Right atrium auricular region (tissue), 2 donors: ENCODE measurements around the gene B3GNT3. TPM values are rescaled to one million over a fixed set of nuclear protein-coding genes. Genes with fewer than 3 reads are reported as not detected.

ENCODE experiments used
- DNase-seq: peaks from one replicate; pipeline ENCODE4 v3.0.0-alpha.2; 2019; ENCODE audit warnings: low spot score
- H3K27ac ChIP-seq, 2 donors: fragments of 200-600 bp; sonication (generic); 1 replicate in 1 of 2; 2 replicates in 1 of 2; pipeline ENCODE4 v1.5.1; 2016 to 2019
- H3K27me3 ChIP-seq, 2 donors: fragments of 200-600 bp; sonication (generic); one replicate each; pipeline versions ENCODE4 v1.5.1 to v1.6.0; 2017 to 2019
- H3K36me3 ChIP-seq: fragments of 200-600 bp; sonication (generic); one replicate; pipeline ENCODE4 v1.5.1; 2016
- H3K4me1 ChIP-seq, 2 donors: fragments of 200-600 bp; sonication (generic); one replicate each; pipeline versions ENCODE4 v1.5.1 to v1.6.0; 2017 to 2019
- H3K4me3 ChIP-seq, 2 donors: fragments of 200-600 bp; sonication (generic); 1 replicate in 1 of 2; 2 replicates in 1 of 2; pipeline ENCODE4 v1.5.1; 2017 to 2019; ENCODE audit warnings: mild to moderate bottlenecking in 1 of 2, moderate library complexity in 1 of 2
- H3K9me3 ChIP-seq, 2 donors: fragments of 200-600 bp; sonication (generic); one replicate each; pipeline ENCODE4 v1.5.1; 2019
- CTCF ChIP-seq, 2 donors: fragments of 200-600 bp; sonication (generic); IDR thresholded peaks; one replicate each; pipeline ENCODE4 v1.5.1; 2019; ENCODE audit warnings: antibody characterized with exemption in 2 of 2
- total RNA-seq, 2 donors: library from RNA; depleted of rRNA; stranded (reverse); fragments of >200 nt; gene quantifications; one replicate each; pipeline ENCODE4 v1.1.0, GENCODE V29; 2016

B3GNT3 gene
- total RNA-seq, 2 donors from 2014 or later: not detected

GRCh38 chr19:17834350-17835181 is 39.6 kb downstream of the B3GNT3 start:
- H3K27me3 ChIP-seq: peaks cover 0 to 7% of the 10 kb centered on the region in 2 donors
- DNase-seq: no peak
- H3K36me3 ChIP-seq: no peaks in the 10 kb centered on the region
- H3K9me3 ChIP-seq: no peaks in the 10 kb centered on the region
- peaks cover 0 to 19% of the 10 kb centered on the region in 2 donors for H3K4me1 ChIP-seq
- TF ChIP-seq CTCF (IDR thresholded peaks at IDR 0.05): no peak
- no peak overlapping the region for H3K27ac ChIP-seq
- H3K4me3 ChIP-seq: no peak overlapping the region

GRCh38 chr19:17835182-17836006 is 40.5 kb downstream of the B3GNT3 start:
- Histone ChIP-seq H3K36me3 (no peaks in the 10 kb centered on the region), H3K4me3 (no peak overlapping the region), H3K27me3 (peaks cover 0 to 7% of the 10 kb centered on the region in 2 donors), H3K4me1 (peaks cover 0 to 14% of the 10 kb centered on the region in 2 donors), H3K27ac (no peak overlapping the region), H3K9me3 (no peaks in the 10 kb centered on the region)
- DNase-seq: no peak
- no peak for TF ChIP-seq CTCF (IDR thresholded peaks at IDR 0.05)

GRCh38 chr19:17836530-17836929 is 41.6 kb downstream of the B3GNT3 start:
- no peak for DNase-seq
- Histone ChIP-seq H3K9me3 (no peaks in the 10 kb centered on the region), H3K27me3 (peaks cover 0 to 2% of the 10 kb centered on the region in 2 donors), H3K27ac (no peak overlapping the region), H3K4me1 (peaks cover 0 to 8% of the 10 kb centered on the region in 2 donors), H3K36me3 (no peaks in the 10 kb centered on the region), H3K4me3 (no peak overlapping the region)
- TF ChIP-seq CTCF (IDR thresholded peaks at IDR 0.05): no peak

GRCh38 chr19:17837972-17838371 is 43.0 kb downstream of the B3GNT3 start:
- no peak for TF ChIP-seq CTCF (IDR thresholded peaks at IDR 0.05)
- Histone ChIP-seq H3K27ac (no peak overlapping the region), H3K36me3 (no peaks in the 10 kb centered on the region), H3K4me1 (peaks cover 0 to 16% of the 10 kb centered on the region in 2 donors), H3K27me3 (no peaks in the 10 kb centered on the region), H3K9me3 (no peaks in the 10 kb centered on the region), H3K4me3 (no peak overlapping the region)
- no peak for DNase-seq

- no peak for DNase-seq
- no peak overlapping the region for H3K27ac ChIP-seq
- no peak for TF ChIP-seq CTCF (IDR thresholded peaks at IDR 0.05)
- no peaks in the 10 kb centered on the region for H3K9me3 ChIP-seq
- no peaks in the 10 kb centered on the region for H3K27me3 ChIP-seq
- H3K4me1 ChIP-seq: peaks cover 0 to 16% of the 10 kb centered on the region in 2 donors
- H3K36me3 ChIP-seq: no peaks in the 10 kb centered on the region
- no peak overlapping the region for H3K4me3 ChIP-seq
These were observed 45.1 kb downstream of the B3GNT3 start for GRCh38 chr19:17840019-17840418.
